OCI-LY7 (cell line): ENCODE results near the gene ZBED1. TPM values are rescaled to one million over a fixed set of nuclear protein-coding genes. Genes with fewer than 3 reads are reported as not detected.

Experiments used
- BruUV-seq: library from RNA; stranded (reverse); fragments of 400-500 nt; replicated peaks from 2 replicates; lab custom pipeline; 2021; lab: Mats Ljungman, UMichigan
- CTCF ChIA-PET: fragments of 300-600 bp; sonication (Branson Sonifier 250); formaldehyde crosslinking; loops from one replicate; lab custom pipeline; 2022; ENCODE audit warnings: antibody characterized with exemption; ENCODE audit not compliant: unreplicated experiment; lab: Charles Lee
- POLR2A ChIA-PET: fragments of 300-600 bp; sonication (Branson Sonifier 250); formaldehyde crosslinking; loops from one replicate; lab custom pipeline; 2022; ENCODE audit warnings: antibody characterized with exemption; lab: Charles Lee
- DNase-seq: peaks from one replicate; pipeline ENCODE4 v3.0.0-alpha.2; 2015; ENCODE audit warnings: low spot score
- H2AFZ ChIP-seq: fragments of 200-600 bp; sonication (generic), shearing (Covaris generic); 2 replicates; pipeline ENCODE4 v1.6.1; 2014; ENCODE audit warnings: mild to moderate bottlenecking, antibody characterized with exemption, low read length, moderate library complexity
- H3K27ac ChIP-seq: fragments of 200-600 bp; sonication (generic); 2 replicates; pipeline ENCODE4 v1.5.1; 2014; ENCODE audit warnings: mixed run types, low read depth, mild to moderate bottlenecking, moderate library complexity, low read length, inconsistent platforms; ENCODE audit not compliant: poor library complexity, severe bottlenecking
- H3K36me3 ChIP-seq: fragments of 200-600 bp; sonication (generic); 2 replicates; pipeline ENCODE4 v1.6.1; 2014; ENCODE audit warnings: mild to moderate bottlenecking, antibody characterized with exemption, low read length, moderate library complexity, mixed read lengths; ENCODE audit not compliant: insufficient read depth
- H3K4me1 ChIP-seq: fragments of 200-600 bp; sonication (generic); 2 replicates; pipeline ENCODE4 v1.5.1; 2014; ENCODE audit warnings: mild to moderate bottlenecking, low read length; ENCODE audit not compliant: insufficient read depth, poor library complexity, severe bottlenecking
- H3K4me2 ChIP-seq: fragments of 200-600 bp; sonication (generic); 2 replicates; pipeline ENCODE4 v1.6.1; 2014; ENCODE audit warnings: mild to moderate bottlenecking, low read length
- H3K4me3 ChIP-seq: fragments of 200-600 bp; sonication (generic); 2 replicates; pipeline ENCODE4 v1.5.1; 2014; ENCODE audit warnings: mild to moderate bottlenecking, low read depth, low read length; ENCODE audit not compliant: poor library complexity, severe bottlenecking
- H3K79me2 ChIP-seq: fragments of 200-600 bp; sonication (generic); 2 replicates; pipeline ENCODE4 v1.6.1; 2016; ENCODE audit warnings: low read depth, mild to moderate bottlenecking, low read length, moderate library complexity, mixed read lengths; ENCODE audit not compliant: insufficient read depth
- H3K9me2 ChIP-seq: fragments of 200-600 bp; sonication (generic); 2 replicates; pipeline ENCODE4 v1.6.1; 2016; ENCODE audit warnings: mild to moderate bottlenecking, low read length, mixed read lengths; ENCODE audit not compliant: insufficient read depth
- H3K9me3 ChIP-seq: fragments of 200-600 bp; sonication (generic); 2 replicates; pipeline ENCODE4 v1.6.1; 2014; ENCODE audit warnings: mild to moderate bottlenecking, mixed run types, low read length, mixed read lengths
- H4K20me1 ChIP-seq: fragments of 200-600 bp; sonication (generic); 2 replicates; pipeline ENCODE4 v1.6.1; 2014; ENCODE audit warnings: mild to moderate bottlenecking, antibody characterized with exemption, low read length, moderate library complexity, mixed read lengths; ENCODE audit not compliant: insufficient read depth
- EZH2phosphoT487 ChIP-seq: fragments of 200-600 bp; sonication (generic); IDR thresholded peaks from 2 replicates; pipeline ENCODE4 v1.6.1; 2018; ENCODE audit warnings: low read depth, borderline replicate concordance, mild to moderate bottlenecking, mixed run types, antibody characterized with exemption, low read length, moderate library complexity, mixed read lengths
- intact Hi-C: fragments of 100-400 bp; cut with micrococcal nuclease; formaldehyde crosslinking; loops from one replicate; pipeline ENCODE4 v1.10.0; 2022; ENCODE audit not compliant: unreplicated experiment
- total RNA-seq, 2 experiments: library from RNA; depleted of rRNA in 1 of 2; stranded (reverse); fragments of >200 nt in 1 of 2; shearing (Covaris generic) in 1 of 2; gene quantifications; 2 replicates each; pipeline ENCODE4 v1.2.3, GENCODE V29; 2014 to 2022
- TF ChIP-seq, protein P1 (sequence below): fragments of 200-600 bp; sonication (generic); conservative IDR thresholded peaks from 2 replicates; pipeline ENCODE4 v1.5.1; 2014; ENCODE audit warnings: mild to moderate bottlenecking, antibody characterized with exemption, low read length, moderate library complexity, mixed read lengths

Gene ZBED1
- total RNA-seq, 2 experiments from 2014 or later = 57.6 to 58.7 TPM

DNA sequence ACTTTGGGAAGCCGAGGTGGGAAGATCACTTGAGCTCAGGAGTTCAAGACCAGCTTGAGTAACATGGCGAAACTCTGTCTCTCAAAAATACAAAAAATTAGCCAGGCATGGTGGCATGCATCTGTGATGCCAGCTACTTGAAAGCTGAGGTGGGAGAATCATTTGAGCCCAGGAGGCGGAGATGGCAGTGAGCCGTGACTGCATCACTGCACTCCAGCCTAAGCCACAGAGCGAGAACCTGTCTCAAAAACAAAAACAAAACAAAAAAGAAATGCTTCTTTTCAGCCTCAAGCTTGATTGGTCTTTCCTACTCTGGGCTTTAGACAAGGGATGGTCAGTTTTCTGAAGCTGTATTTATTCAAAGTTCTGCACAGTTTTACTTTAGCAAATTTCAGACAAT, 15.8 kb upstream of the ZBED1 start:
- Histone ChIP-seq H3K79me2 (no peaks in the 10 kb centered on the region), H3K27ac (peak overlapping the region; percentile 98), H4K20me1 (no peaks in the 10 kb centered on the region), H2AFZ (peak overlapping the region; percentile 61; the same call in 1 of the 2 replicates), H3K36me3 (no peaks in the 10 kb centered on the region), H3K4me1 (peaks cover 86% of the 10 kb centered on the region), H3K9me2 (no peaks in the 10 kb centered on the region), H3K4me2 (peak overlapping the region; percentile 80), H3K4me3 (peak overlapping the region; percentile 52), H3K9me3 (no peaks in the 10 kb centered on the region)
- DNase-seq = peak; percentile 91
- intact Hi-C loops = loop anchor here (1.0 to 10.0 kb wide), 6 partner anchors 16 to 1062 kb away; partner anchors contain the start of genes ASMTL, CD99, DHRSX and ZBED1
- no peak for TF ChIP-seq EZH2phosphoT487
- TF ChIP-seq, protein P1, sequence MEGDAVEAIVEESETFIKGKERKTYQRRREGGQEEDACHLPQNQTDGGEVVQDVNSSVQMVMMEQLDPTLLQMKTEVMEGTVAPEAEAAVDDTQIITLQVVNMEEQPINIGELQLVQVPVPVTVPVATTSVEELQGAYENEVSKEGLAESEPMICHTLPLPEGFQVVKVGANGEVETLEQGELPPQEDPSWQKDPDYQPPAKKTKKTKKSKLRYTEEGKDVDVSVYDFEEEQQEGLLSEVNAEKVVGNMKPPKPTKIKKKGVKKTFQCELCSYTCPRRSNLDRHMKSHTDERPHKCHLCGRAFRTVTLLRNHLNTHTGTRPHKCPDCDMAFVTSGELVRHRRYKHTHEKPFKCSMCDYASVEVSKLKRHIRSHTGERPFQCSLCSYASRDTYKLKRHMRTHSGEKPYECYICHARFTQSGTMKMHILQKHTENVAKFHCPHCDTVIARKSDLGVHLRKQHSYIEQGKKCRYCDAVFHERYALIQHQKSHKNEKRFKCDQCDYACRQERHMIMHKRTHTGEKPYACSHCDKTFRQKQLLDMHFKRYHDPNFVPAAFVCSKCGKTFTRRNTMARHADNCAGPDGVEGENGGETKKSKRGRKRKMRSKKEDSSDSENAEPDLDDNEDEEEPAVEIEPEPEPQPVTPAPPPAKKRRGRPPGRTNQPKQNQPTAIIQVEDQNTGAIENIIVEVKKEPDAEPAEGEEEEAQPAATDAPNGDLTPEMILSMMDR = no peak
- POLR2A ChIA-PET = no interaction called here
- CTCF ChIA-PET = no interaction called here
- no TSS peak for BruUV-seq

DNA sequence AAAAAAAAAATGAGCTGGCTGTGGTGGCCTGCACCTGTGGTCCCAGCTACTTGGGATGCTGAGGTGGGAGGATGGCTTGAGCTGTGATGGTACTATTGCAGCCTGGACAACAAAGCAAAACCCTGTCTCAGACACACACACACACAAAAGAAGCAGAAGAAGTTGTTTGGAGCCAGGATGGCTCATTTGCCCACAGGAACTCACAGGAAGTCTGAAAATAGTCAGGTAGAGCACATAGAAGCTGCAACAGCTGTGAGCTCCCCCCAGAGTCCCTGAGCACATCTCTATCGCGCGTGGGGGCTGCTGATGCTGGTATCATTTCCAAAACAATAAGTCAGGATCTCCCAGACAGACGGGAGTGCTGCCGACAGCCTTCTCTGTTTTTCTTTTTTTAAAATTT, 13.4 kb upstream of the ZBED1 start:
- peak; percentile 91 for DNase-seq
- no peak for TF ChIP-seq EZH2phosphoT487
- TF ChIP-seq, protein P1 = peak; percentile 37; the same call in 1 of the 2 replicates
- CTCF ChIA-PET = no interaction called here
- Histone ChIP-seq H3K79me2 (no peaks in the 10 kb centered on the region), H3K4me3 (peak overlapping the region; percentile 56), H3K36me3 (no peaks in the 10 kb centered on the region), H3K9me3 (no peaks in the 10 kb centered on the region), H3K27ac (peak overlapping the region; percentile 98), H2AFZ (peak overlapping the region; percentile 65), H4K20me1 (no peaks in the 10 kb centered on the region), H3K4me2 (peak overlapping the region; percentile 94), H3K9me2 (no peaks in the 10 kb centered on the region), H3K4me1 (peaks cover 84% of the 10 kb centered on the region)
- POLR2A ChIA-PET = no interaction called here
- intact Hi-C loops = loop anchor here (2.0 to 10.0 kb wide), 3 partner anchors 65 to 1059 kb away; partner anchors contain the start of genes ASMTL and CD99
- BruUV-seq = no TSS peak

- intact Hi-C loops = loop anchor here (10.0 kb wide), 2 partner anchors 182 to 1058 kb away; partner anchors contain the start of genes ASMTL and CD99
- no peak for TF ChIP-seq EZH2phosphoT487
- TF ChIP-seq, protein P1 = peak; percentile 36; the same call in 1 of the 2 replicates
- Histone ChIP-seq H3K4me2 (peak overlapping the region; percentile 94), H3K4me1 (peaks cover 84% of the 10 kb centered on the region), H3K9me3 (no peaks in the 10 kb centered on the region), H3K79me2 (no peaks in the 10 kb centered on the region), H3K9me2 (no peaks in the 10 kb centered on the region), H3K4me3 (no peak overlapping the region), H2AFZ (peak overlapping the region; percentile 46; the same call in 1 of the 2 replicates), H4K20me1 (no peaks in the 10 kb centered on the region), H3K36me3 (no peaks in the 10 kb centered on the region), H3K27ac (peak overlapping the region; percentile 98)
- CTCF ChIA-PET = no interaction called here
- no TSS peak for BruUV-seq
- DNase-seq = peak; percentile 56
- POLR2A ChIA-PET = no interaction called here
Measured at GRCh38 chrX:2513121-2513664, 12.4 kb upstream of the ZBED1 start.
